ENCODE results near the gene RAB41. TPM values are rescaled to one million over a fixed set of nuclear protein-coding genes. Genes with fewer than 3 reads are reported as not detected.

RAB41 gene
- not detected in 2 replicates for total RNA-seq

GRCh38 chrX:70281951-70282350 is at the start of gene RAB41:
Gene RAB41, plus strand, starts transcription at chrX:70282172. Its CDS starts 46 bp downstream, at chrX:70282218.

DNA sequence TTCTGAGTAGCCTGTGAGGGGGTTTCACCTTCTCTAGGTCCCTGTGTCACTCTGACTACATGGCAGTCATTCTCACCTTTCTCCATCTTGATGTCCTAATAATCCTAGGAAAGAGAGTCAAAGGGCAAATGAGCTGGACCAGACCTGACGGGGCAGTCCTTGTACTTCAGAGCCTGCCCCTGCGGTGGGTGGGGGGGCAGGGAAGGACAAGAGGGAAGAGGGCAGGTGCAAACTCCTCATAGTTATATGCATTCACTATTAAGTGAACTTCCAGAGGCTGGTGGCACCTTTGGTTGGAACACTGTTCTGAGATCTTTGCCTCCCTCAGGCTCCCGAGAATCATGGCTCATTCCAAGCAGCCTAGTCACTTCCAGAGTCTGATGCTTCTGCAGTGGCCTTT is 47.6 kb upstream of the RAB41 start, which contains the start of gene AWAT1:
Gene AWAT1, plus strand, starts transcription at position 301 of the 400 bp plus-strand sequence. Its CDS starts 41 bp downstream, at position 342.

DNA sequence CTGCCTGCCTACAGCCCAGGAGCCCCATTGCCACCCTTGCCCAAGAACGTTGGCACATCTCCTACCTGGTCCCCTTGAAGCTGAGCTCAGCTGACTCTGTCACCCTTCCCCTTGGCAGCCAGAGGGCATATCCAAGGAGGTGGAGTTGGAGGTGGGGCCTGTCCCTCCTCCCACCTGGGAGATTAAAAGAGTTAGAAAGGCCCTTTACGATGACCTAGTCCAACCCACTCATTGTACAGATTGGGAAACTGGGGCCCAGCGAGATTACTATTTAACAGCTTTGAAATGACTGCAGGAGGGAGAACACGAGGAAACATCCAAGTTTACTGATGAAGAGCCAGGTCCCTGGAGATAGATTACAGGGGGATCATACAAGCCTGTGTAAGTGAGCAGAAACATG is 21.9 kb upstream of the RAB41 start, which contains the start of gene P2RY4:
Gene P2RY4, minus strand, starts transcription at position 101 of the 400 bp plus-strand sequence. CDS start 580 bp downstream, outside the sequence.

GRCh38 chrX:70268034-70268433 is 13.9 kb upstream of the RAB41 start, which contains the start of gene ARR3:
Gene ARR3, plus strand, starts transcription at chrX:70268334. Its CDS starts 1,052 bp downstream, at chrX:70269386.

DNA sequence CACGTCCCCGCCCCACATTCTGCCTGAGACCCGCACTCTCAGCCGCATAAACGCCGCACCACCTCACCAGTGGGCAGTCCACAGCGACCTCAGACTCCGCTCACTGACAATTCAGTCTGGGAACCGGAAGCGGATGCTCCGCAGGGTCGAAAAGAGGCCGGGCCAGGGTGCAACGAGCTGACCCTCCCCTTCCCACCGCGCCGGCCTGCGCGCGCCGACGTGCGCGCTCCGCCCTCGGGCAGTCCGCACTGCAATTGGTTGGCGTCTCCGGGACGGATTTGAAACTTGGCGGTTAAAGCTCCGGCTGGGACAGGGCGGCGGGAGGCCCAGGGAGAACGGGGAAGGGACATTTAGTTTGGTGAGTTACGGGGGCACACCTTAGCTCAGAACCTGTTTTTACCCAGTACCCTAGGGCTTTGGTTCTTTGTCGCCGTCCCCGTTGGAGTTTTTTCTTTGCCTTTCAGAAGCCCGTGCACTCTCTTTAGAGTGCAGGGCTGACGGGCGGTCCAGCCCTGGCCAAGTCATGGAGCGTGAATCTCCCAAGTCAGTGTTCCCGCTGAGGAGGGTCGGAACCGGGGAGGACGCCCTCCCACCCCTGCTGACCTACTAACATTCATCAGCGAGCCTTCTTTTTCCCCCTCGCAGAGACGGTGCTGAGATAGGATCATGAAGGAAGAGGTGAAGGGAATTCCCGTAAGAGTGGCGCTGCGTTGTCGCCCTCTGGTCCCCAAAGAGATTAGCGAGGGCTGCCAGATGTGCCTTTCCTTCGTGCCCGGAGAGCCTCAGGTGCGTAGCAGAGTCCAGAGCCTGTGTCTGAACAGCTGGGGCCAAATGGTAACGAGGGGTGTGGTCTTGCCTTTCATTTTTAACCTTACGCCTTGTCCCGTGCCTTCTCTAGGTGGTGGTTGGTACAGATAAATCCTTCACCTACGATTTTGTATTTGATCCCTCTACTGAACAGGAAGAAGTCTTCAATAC is 8.1 kb downstream of the RAB41 start, which contains the start of the genes KIF4A and PDZD11:
Gene KIF4A, plus strand, starts transcription at position 312 of the 978 bp plus-strand sequence. Its CDS starts 355 bp downstream, at position 667.
Gene PDZD11, minus strand, starts transcription at position 135 of the 978 bp plus-strand sequence. CDS start 586 bp downstream, outside the sequence.

Small RNA genes within 50 kb of the gene (small RNA-seq; reads per million reads assigned to genes)
- gene RNA5SP507 = not detected

Other genes with a start within 250 kb of the RAB41 start
- gene AWAT2, start 232.2 kb upstream of the RAB41 start, total RNA-seq = 0.07 and 0.13 TPM in 2 replicates
- not detected in 2 replicates for gene OTUD6A, start 219.7 kb upstream of the RAB41 start, total RNA-seq
- gene IGBP1, start 148.7 kb upstream of the RAB41 start, total RNA-seq = 56.7 and 77.5 TPM in 2 replicates
- not detected in 2 replicates for gene DGAT2L6, start 104.7 kb upstream of the RAB41 start, total RNA-seq
- gene AWAT1, start 47.5 kb upstream of the RAB41 start, total RNA-seq = not detected in 2 replicates
- 0.13 TPM in 1 of 2 replicates, not detected in the other for gene P2RY4, start 22.0 kb upstream of the RAB41 start, total RNA-seq
- not detected in 2 replicates for gene ARR3, start 13.8 kb upstream of the RAB41 start, total RNA-seq
- gene PDZD11, start 7.8 kb downstream of the RAB41 start, total RNA-seq = 43.0 and 44.9 TPM in 2 replicates
- gene KIF4A, start 7.9 kb downstream of the RAB41 start, total RNA-seq = 31.4 and 39.1 TPM in 2 replicates
- gene GDPD2, start 141.1 kb downstream of the RAB41 start, total RNA-seq = not detected in 2 replicates
- gene DLG3, start 162.7 kb downstream of the RAB41 start, total RNA-seq = 1.6 and 2.4 TPM in 2 replicates